Glomerular endothelial cell (primary cell): ENCODE data around the gene NXF3. TPM values are rescaled to one million over a fixed set of nuclear protein-coding genes. Genes with fewer than 3 reads are reported as not detected.
"Not testable (repeated sequence)": the region's sequence is repeated elsewhere in the genome, so short reads cannot be mapped to it uniquely, and the experiment has no call there.

Experiments
- DNase-seq: peaks from one replicate; pipeline ENCODE4 v3.0.0-alpha.2; 2011; ENCODE audit warnings: low read depth, low spot score; ENCODE audit errors: extremely low read depth
- total RNA-seq: library from RNA; depleted of rRNA; stranded (reverse); fragments of >200 nt; gene quantifications from 2 replicates; pipeline ENCODE4 v1.2.3, GENCODE V29; 2015

Gene NXF3
- total RNA-seq, 1 donor from 2014 or later: not detected

DNA sequence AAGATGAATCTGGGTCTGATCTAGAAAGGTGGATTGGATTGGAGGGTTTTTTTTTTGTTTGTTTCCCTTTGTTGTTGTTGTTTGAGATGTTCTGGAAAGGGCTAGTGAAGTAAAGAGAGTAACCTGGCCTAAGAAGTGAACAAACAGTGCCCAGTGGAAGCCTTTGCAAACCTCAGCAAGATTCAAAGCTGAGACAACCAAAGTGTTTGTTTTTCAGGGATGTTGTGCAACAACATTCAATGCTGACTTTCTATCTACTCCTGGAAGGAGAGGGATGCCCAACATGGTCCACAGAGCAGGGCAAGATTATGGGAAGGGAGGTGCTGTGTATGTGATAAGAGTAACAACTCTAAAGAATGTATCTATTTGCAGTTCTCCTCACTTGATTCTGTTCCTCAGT lies 40.3 kb downstream of the NXF3 start:
- no peak for DNase-seq

DNA sequence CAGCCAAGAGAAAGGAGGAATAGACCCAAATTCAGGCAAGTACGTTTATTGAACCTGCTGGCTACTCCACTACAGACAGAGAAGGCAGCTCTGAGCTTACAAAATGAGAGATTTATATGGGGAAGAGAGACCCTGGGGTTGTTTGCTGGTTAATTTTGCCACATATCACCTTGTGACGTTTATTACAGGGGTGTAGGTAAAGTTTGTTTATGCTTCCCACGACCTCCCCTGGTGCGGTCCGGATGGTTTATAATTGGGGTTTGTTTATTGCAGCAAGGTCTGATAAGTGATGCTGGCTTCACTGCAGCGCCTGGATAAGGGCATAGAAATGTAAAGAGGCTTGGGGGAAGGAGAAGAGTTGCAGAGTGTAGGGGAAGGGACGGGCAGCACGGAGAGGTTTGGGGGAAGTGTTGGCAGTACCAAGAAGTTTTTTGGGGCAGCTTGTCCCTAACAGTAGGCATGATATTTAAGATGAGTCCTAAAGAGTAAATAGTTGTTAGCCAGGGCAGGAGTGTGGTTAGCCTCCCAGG lies 41.6 kb downstream of the NXF3 start:
- DNase-seq: no peak

- not testable (repeated sequence) for DNase-seq
These were observed 59.6 kb downstream of the NXF3 start for GRCh38 chrX:103033371-103033770.

Other genes with a start within 250 kb of the NXF3 start
- gene RAB40AL, start 155.9 kb downstream of the NXF3 start, total RNA-seq: 2.6 TPM in 1 of 2 replicates, not detected in the other
- gene BEX1, start 29.0 kb downstream of the NXF3 start, total RNA-seq: 0.68 and 1.6 TPM in 2 replicates
- gene BEX4, start 122.0 kb upstream of the NXF3 start, total RNA-seq: 48.5 and 50.2 TPM in 2 replicates
- gene TCEAL8, start 162.0 kb upstream of the NXF3 start, total RNA-seq: 85.0 and 86.9 TPM in 2 replicates
- gene TCEAL5, start 183.6 kb upstream of the NXF3 start, total RNA-seq: not detected in 2 replicates
- gene BEX2, start 217.8 kb upstream of the NXF3 start, total RNA-seq: 1.3 and 1.8 TPM in 2 replicates
- gene TCEAL7, start 237.1 kb upstream of the NXF3 start, total RNA-seq: 8.5 and 16.2 TPM in 2 replicates